ENCODE data around the gene CDH11.

Gene CDH11

GRCh38 chr16:65116818-65117430 is 4.9 kb downstream of the CDH11 start:
- no peak for DNase-seq (ENCODE audit: low read depth)

- no peak for DNase-seq (ENCODE audit: low read depth)
These were observed 5.6 kb downstream of the CDH11 start for GRCh38 chr16:65116216-65116615.

- no peak for DNase-seq (ENCODE audit: low read depth)
These were observed 7.3 kb downstream of the CDH11 start for GRCh38 chr16:65114527-65114926.

- DNase-seq (ENCODE audit: low read depth): no peak
These were observed 8.4 kb downstream of the CDH11 start for GRCh38 chr16:65113441-65113840.

GRCh38 chr16:65111306-65111705 is 10.6 kb downstream of the CDH11 start:
- no peak for DNase-seq (ENCODE audit: low read depth)

- no peak for DNase-seq (ENCODE audit: low read depth)
These were observed 15.1 kb downstream of the CDH11 start for GRCh38 chr16:65106757-65107156.

- no peak for DNase-seq (ENCODE audit: low read depth)
These were observed 16.7 kb downstream of the CDH11 start for GRCh38 chr16:65105171-65105570.

GRCh38 chr16:65104471-65104870 is 17.4 kb downstream of the CDH11 start:
- DNase-seq (ENCODE audit: low read depth): no peak

GRCh38 chr16:65102326-65102725 is 19.5 kb downstream of the CDH11 start:
- DNase-seq (ENCODE audit: low read depth): no peak

- no peak for DNase-seq (ENCODE audit: low read depth)
These were observed 20.9 kb downstream of the CDH11 start for GRCh38 chr16:65101009-65101408.

- no peak for DNase-seq (ENCODE audit: low read depth)
These were observed 22.3 kb downstream of the CDH11 start for GRCh38 chr16:65099607-65100006.

- DNase-seq (ENCODE audit: low read depth): peak; percentile 50
These were observed 22.9 kb downstream of the CDH11 start for GRCh38 chr16:65098916-65099315.

GRCh38 chr16:65097296-65097695 is 24.6 kb downstream of the CDH11 start:
- no peak for DNase-seq (ENCODE audit: low read depth)

- DNase-seq (ENCODE audit: low read depth): no peak
These were observed 26.0 kb downstream of the CDH11 start for GRCh38 chr16:65095906-65096305.

GRCh38 chr16:65095090-65095728 is 26.7 kb downstream of the CDH11 start:
- DNase-seq (ENCODE audit: low read depth): no peak

GRCh38 chr16:65094009-65094408 is 27.9 kb downstream of the CDH11 start:
- no peak for DNase-seq (ENCODE audit: low read depth)

- DNase-seq (ENCODE audit: low read depth): no peak
These were observed 38.6 kb downstream of the CDH11 start for GRCh38 chr16:65083164-65083857.

GRCh38 chr16:65079549-65079948 is 42.3 kb downstream of the CDH11 start:
- no peak for DNase-seq (ENCODE audit: low read depth)

- no peak for DNase-seq (ENCODE audit: low read depth)
These were observed 44.7 kb downstream of the CDH11 start for GRCh38 chr16:65077181-65077580.

- no peak for DNase-seq (ENCODE audit: low read depth)
These were observed 46.0 kb downstream of the CDH11 start for GRCh38 chr16:65075877-65076276.

GRCh38 chr16:65071433-65072311 is 50.2 kb downstream of the CDH11 start:
- no peak for DNase-seq (ENCODE audit: low read depth)

GRCh38 chr16:65070831-65071432 is 50.9 kb downstream of the CDH11 start:
- peak; percentile 93 for DNase-seq (ENCODE audit: low read depth)

Data from GM04504 (cell line).